ENCODE data around the gene THSD4. TPM values are rescaled to one million over a fixed set of nuclear protein-coding genes. Genes with fewer than 3 reads are reported as not detected.

Gene THSD4
- total RNA-seq, 1 experiment from 2014 or later, result 0.29 TPM

GRCh38 chr15:71493526-71493925 is 378.3 kb downstream of the THSD4 start:
- Mint-ChIP-seq H3K9me3 (ENCODE audit: unreplicated experiment) (no peaks in the 10 kb centered on the region), H3K27me3 (ENCODE audit: insufficient read depth, unreplicated experiment) (no peaks in the 10 kb centered on the region), H3K36me3 (ENCODE audit: insufficient read depth, unreplicated experiment) (no peaks in the 10 kb centered on the region), H3K4me1 (ENCODE audit: low read depth, unreplicated experiment) (peaks cover 6% of the 10 kb centered on the region), H3K27ac (ENCODE audit: unreplicated experiment) (no peak overlapping the region), H3K4me3 (ENCODE audit: unreplicated experiment) (no peak overlapping the region)
- Histone ChIP-seq H3K4me3 (ENCODE audit: low read depth, low read length) (no peak overlapping the region), H3K27me3 (replicated peaks; ENCODE audit: control insufficient read depth, insufficient read depth, low read length) (no peaks in the 10 kb centered on the region), H3K4me1 (no peaks in the 10 kb centered on the region), H3K36me3 (ENCODE audit: control insufficient read depth, insufficient read depth, low read length) (no peaks in the 10 kb centered on the region), H3K9me3 (no peaks in the 10 kb centered on the region)
- no peak for DNase-seq
- intact Hi-C loops (cut with micrococcal nuclease; ENCODE audit: unreplicated experiment), result no loop called here
- CTCF ChIA-PET, result no interaction called here
- POLR2A ChIA-PET, result no interaction called here
- no peak for TF ChIP-seq CTCF (IDR thresholded peaks at IDR 0.05; ENCODE audit: insufficient read depth in 1 of 2, low read depth in 1 of 2, low read length in 1 of 2, severe bottlenecking in 1 of 2, unreplicated experiment in 1 of 2)
- BruUV-seq (replicated peaks), result no TSS peak

- TF ChIP-seq CTCF (IDR thresholded peaks at IDR 0.05; ENCODE audit: insufficient read depth in 1 of 2, low read depth in 1 of 2, low read length in 1 of 2, severe bottlenecking in 1 of 2, unreplicated experiment in 1 of 2), result no peak
- BruUV-seq (replicated peaks), result no TSS peak
- no peak for DNase-seq
- Mint-ChIP-seq H3K27me3 (ENCODE audit: insufficient read depth, unreplicated experiment) (no peaks in the 10 kb centered on the region), H3K4me1 (ENCODE audit: low read depth, unreplicated experiment) (peaks cover 6% of the 10 kb centered on the region), H3K27ac (ENCODE audit: unreplicated experiment) (no peak overlapping the region), H3K9me3 (ENCODE audit: unreplicated experiment) (no peaks in the 10 kb centered on the region), H3K36me3 (ENCODE audit: insufficient read depth, unreplicated experiment) (no peaks in the 10 kb centered on the region), H3K4me3 (ENCODE audit: unreplicated experiment) (no peak overlapping the region)
- Histone ChIP-seq H3K27me3 (replicated peaks; ENCODE audit: control insufficient read depth, insufficient read depth, low read length) (no peaks in the 10 kb centered on the region), H3K4me1 (no peaks in the 10 kb centered on the region), H3K4me3 (ENCODE audit: low read depth, low read length) (no peak overlapping the region), H3K9me3 (no peaks in the 10 kb centered on the region), H3K36me3 (ENCODE audit: control insufficient read depth, insufficient read depth, low read length) (no peaks in the 10 kb centered on the region)
- CTCF ChIA-PET, result no interaction called here
- intact Hi-C loops (cut with micrococcal nuclease; ENCODE audit: unreplicated experiment), result no loop called here
- POLR2A ChIA-PET, result no interaction called here
Measured at GRCh38 chr15:71494563-71495397, 379.5 kb downstream of the THSD4 start.

GRCh38 chr15:71495398-71495780 is 380.1 kb downstream of the THSD4 start:
- Mint-ChIP-seq H3K27ac (ENCODE audit: unreplicated experiment) (no peak overlapping the region), H3K36me3 (ENCODE audit: insufficient read depth, unreplicated experiment) (no peaks in the 10 kb centered on the region), H3K27me3 (ENCODE audit: insufficient read depth, unreplicated experiment) (no peaks in the 10 kb centered on the region), H3K9me3 (ENCODE audit: unreplicated experiment) (no peaks in the 10 kb centered on the region), H3K4me3 (ENCODE audit: unreplicated experiment) (no peak overlapping the region), H3K4me1 (ENCODE audit: low read depth, unreplicated experiment) (peaks cover 6% of the 10 kb centered on the region)
- BruUV-seq (replicated peaks), result no TSS peak
- H3K36me3 ChIP-seq (ENCODE audit: control insufficient read depth, insufficient read depth, low read length), result no peaks in the 10 kb centered on the region
- DNase-seq, result no peak
- H3K9me3 ChIP-seq, result no peaks in the 10 kb centered on the region; the same call in 1 of the 2 replicates
- intact Hi-C loops (cut with micrococcal nuclease; ENCODE audit: unreplicated experiment), result no loop called here
- ChIA-PET POLR2A (no interaction called here), CTCF (no interaction called here)
- TF ChIP-seq CTCF (IDR thresholded peaks at IDR 0.05; ENCODE audit: insufficient read depth in 1 of 2, low read depth in 1 of 2, low read length in 1 of 2, severe bottlenecking in 1 of 2, unreplicated experiment in 1 of 2), result no peak
- no peak overlapping the region for H3K4me3 ChIP-seq (ENCODE audit: low read depth, low read length)
- H3K27me3 ChIP-seq (replicated peaks; ENCODE audit: control insufficient read depth, insufficient read depth, low read length), result no peaks in the 10 kb centered on the region
- no peaks in the 10 kb centered on the region for H3K4me1 ChIP-seq
